HepG2 (cell line): ENCODE measurements around the gene RPS6KL1. TPM values are rescaled to one million over a fixed set of nuclear protein-coding genes. Genes with fewer than 3 reads are reported as not detected.

ENCODE experiments used
- AHR ChIP-seq: IDR thresholded peaks from 2 replicates; pipeline ENCODE4 v1.6.1; 2018; ENCODE audit warnings: missing genetic modification reagents, missing compliant biosample characterization
- CAMTA2 ChIP-seq: sonication (generic); formaldehyde crosslinking; IDR thresholded peaks from 2 replicates; pipeline ENCODE4 v1.4.0; 2020; ENCODE audit warnings: mild to moderate bottlenecking, missing genetic modification reagents, borderline replicate concordance
- DDIT3 ChIP-seq: sonication (generic); formaldehyde crosslinking; IDR thresholded peaks from 2 replicates; pipeline ENCODE4 v1.4.0; 2020; ENCODE audit warnings: mild to moderate bottlenecking, missing genetic modification reagents
- FOXP4 ChIP-seq: sonication (generic); formaldehyde crosslinking; IDR thresholded peaks from 2 replicates; pipeline ENCODE4 v1.4.0; 2020; ENCODE audit warnings: missing genetic modification reagents
- GMEB2 ChIP-seq: IDR thresholded peaks from 2 replicates; pipeline ENCODE4 v1.6.1; 2016; ENCODE audit warnings: missing biosample characterization, missing genetic modification reagents, low read depth
- HCFC1 ChIP-seq: fragments of 150-350 bp; IDR thresholded peaks from 2 replicates; pipeline ENCODE4 v1.6.1; 2014; ENCODE audit warnings: low read depth, low read length
- KLF16 ChIP-seq, 2 experiments: sonication (generic) in 1 of 2; formaldehyde crosslinking in 1 of 2; IDR thresholded peaks; 2 replicates each; pipeline versions ENCODE4 v1.6.1 to v1.8.0; 2016 to 2023; ENCODE audit warnings: missing genetic modification reagents in 2 of 2, missing compliant biosample characterization in 1 of 2
- POGK ChIP-seq: sonication (generic); formaldehyde crosslinking; conservative IDR thresholded peaks from 2 replicates; pipeline ENCODE4 v1.8.0; 2022; ENCODE audit warnings: mild to moderate bottlenecking, moderate library complexity, missing genetic modification reagents
- RFXAP ChIP-seq: sonication (generic); formaldehyde crosslinking; IDR thresholded peaks from 2 replicates; pipeline ENCODE4 v1.4.0; 2020; ENCODE audit warnings: missing genetic modification reagents, borderline replicate concordance
- RNF219 ChIP-seq: sonication (generic); formaldehyde crosslinking; IDR thresholded peaks from 2 replicates; pipeline ENCODE4 v1.5.0; 2020; ENCODE audit warnings: mild to moderate bottlenecking, missing genetic modification reagents
- TBP ChIP-seq: sonication (generic); formaldehyde crosslinking; IDR thresholded peaks from 2 replicates; pipeline ENCODE4 v1.5.0; 2020; ENCODE audit warnings: missing genetic modification reagents
- ZFP1 ChIP-seq: IDR thresholded peaks from 2 replicates; pipeline ENCODE4 v1.6.1; 2016
- ZFP36 ChIP-seq: fragments of 150-350 bp; IDR thresholded peaks from 2 replicates; pipeline ENCODE4 v1.6.1; 2018; ENCODE audit warnings: borderline replicate concordance, low read length, low read depth; ENCODE audit not compliant: partially characterized antibody
- ZMYM4 ChIP-seq: sonication (generic); formaldehyde crosslinking; IDR thresholded peaks from 2 replicates; pipeline ENCODE4 v1.8.1; 2023; ENCODE audit warnings: mild to moderate bottlenecking, missing genetic modification reagents
- ZNF441 ChIP-seq: sonication (generic); formaldehyde crosslinking; IDR thresholded peaks from 2 replicates; pipeline ENCODE4 v1.7.0; 2021; ENCODE audit warnings: missing genetic modification reagents, borderline replicate concordance
- ZNF563 ChIP-seq: sonication (generic); formaldehyde crosslinking; IDR thresholded peaks from 2 replicates; pipeline ENCODE4 v1.8.0; 2022; ENCODE audit warnings: mild to moderate bottlenecking, moderate library complexity, missing genetic modification reagents
- ZNF569 ChIP-seq: sonication (generic); formaldehyde crosslinking; IDR thresholded peaks from 2 replicates; pipeline ENCODE4 v1.5.0; 2020; ENCODE audit warnings: mild to moderate bottlenecking, missing genetic modification reagents, moderate library complexity, borderline replicate concordance
- ZNF841 ChIP-seq: sonication (generic); formaldehyde crosslinking; IDR thresholded peaks from 2 replicates; pipeline ENCODE4 v1.8.1; 2023; ENCODE audit warnings: missing genetic modification reagents, borderline replicate concordance
- ZNF878 ChIP-seq: sonication (generic); formaldehyde crosslinking; IDR thresholded peaks from 2 replicates; pipeline ENCODE4 v1.8.1; 2023; ENCODE audit warnings: mild to moderate bottlenecking, missing genetic modification reagents, moderate library complexity
- polyA plus RNA-seq, 8 experiments: library from polyadenylated mRNA; depleted of rRNA in 3 of 8; stranded (reverse) in 7 of 8; unstranded in 1 of 8; fragments of >200 nt; fragmentation: Illumina TruSeq in 4 of 8; extraction: Trizol in 4 of 8; gene quantifications; 2 replicates each; pipeline versions ENCODE4 v1.2.1 to v1.2.3, GENCODE V29; 2011 to 2016; ENCODE audit warnings: low read depth in 4 of 8, missing spikeins in 1 of 8, mixed read lengths in 1 of 8; ENCODE audit not compliant: insufficient read depth in 1 of 8
- total RNA-seq, 5 experiments: library from RNA; depleted of rRNA; stranded (reverse); fragments of >200 nt; fragmentation: Illumina TruSeq; extraction: Trizol; gene quantifications; 2 replicates each; pipeline ENCODE4 v1.2.3, GENCODE V29; 2016; ENCODE audit warnings: low read depth in 1 of 5
- TF ChIP-seq, protein P1 (sequence below): sonication (generic); formaldehyde crosslinking; IDR thresholded peaks from 2 replicates; pipeline ENCODE4 v1.8.0; 2022; ENCODE audit warnings: mild to moderate bottlenecking, missing genetic modification reagents

RPS6KL1 gene
- total and polyA plus RNA-seq, 2 of the 13 experiments (the other 11 are each of a cell fraction or from before 2014, with no cell fraction given), result 6.5 to 11.5 TPM

GRCh38 chr14:74954232-74954946 is 31.3 kb upstream of the RPS6KL1 start (continued):
- TF ChIP-seq KLF16 (CRISPR knock-in tag; IDR thresholded peaks at IDR 0.05) (peak in 1 of 2 experiments; percentile 35; a peak in 1 of 4 replicates), ZNF841 (CRISPR knock-in tag) (no peak), ZNF569 (CRISPR knock-in tag) (no peak), ZFP36 (no peak), GMEB2 (no peak), ZNF441 (CRISPR knock-in tag) (peak; percentile 48; the same call in 1 of the 2 replicates), DDIT3 (CRISPR knock-in tag) (no peak), HCFC1 (no peak), RNF219 (no peak), ZMYM4 (peak; percentile 45; the same call in 1 of the 2 replicates), RFXAP (CRISPR knock-in tag) (no peak), ZFP1 (CRISPR knock-in tag) (peak; percentile 15; the same call in 1 of the 2 replicates), TBP (CRISPR knock-in tag) (no peak), FOXP4 (CRISPR knock-in tag) (no peak), ZNF563 (CRISPR knock-in tag) (0 out of 2 replicates have a peak, but pooled peaks have one; percentile 18), POGK (CRISPR knock-in tag) (no peak), AHR (CRISPR knock-in tag) (no peak), ZNF878 (CRISPR knock-in tag) (no peak), CAMTA2 (CRISPR knock-in tag) (no peak)
- TF ChIP-seq, protein P1, sequence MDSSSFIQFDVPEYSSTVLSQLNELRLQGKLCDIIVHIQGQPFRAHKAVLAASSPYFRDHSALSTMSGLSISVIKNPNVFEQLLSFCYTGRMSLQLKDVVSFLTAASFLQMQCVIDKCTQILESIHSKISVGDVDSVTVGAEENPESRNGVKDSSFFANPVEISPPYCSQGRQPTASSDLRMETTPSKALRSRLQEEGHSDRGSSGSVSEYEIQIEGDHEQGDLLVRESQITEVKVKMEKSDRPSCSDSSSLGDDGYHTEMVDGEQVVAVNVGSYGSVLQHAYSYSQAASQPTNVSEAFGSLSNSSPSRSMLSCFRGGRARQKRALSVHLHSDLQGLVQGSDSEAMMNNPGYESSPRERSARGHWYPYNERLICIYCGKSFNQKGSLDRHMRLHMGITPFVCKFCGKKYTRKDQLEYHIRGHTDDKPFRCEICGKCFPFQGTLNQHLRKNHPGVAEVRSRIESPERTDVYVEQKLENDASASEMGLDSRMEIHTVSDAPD, result no peak
